HG03139 (cell line): ENCODE results near the gene REST.
A peak's percentile ranks its signal among the peaks of the same experiment; 100 is the strongest.

Experiments used
- ATAC-seq: cut with Tn5 transposase; IDR thresholded peaks from one replicate; pipeline ENCODE4 v1.9.1; 2021; ENCODE audit not compliant: unreplicated experiment

Gene REST

GRCh38 chr4:56976837-56977320, 69.2 kb downstream of the REST start:
- peak; percentile 17 for ATAC-seq

GRCh38 chr4:56977321-56978012, 69.8 kb downstream of the REST start, which contains the start of gene NOA1:
Gene NOA1 (minus strand): TSS chr4:56977606. CDS start chr4:56977585, 21 bp downstream.
- ATAC-seq: peak; percentile 79

GRCh38 chr4:56978750-56979303, 71.1 kb downstream of the REST start, which contains the start of gene POLR2B:
Gene POLR2B (plus strand): TSS chr4:56978896. CDS start chr4:56978986, 90 bp downstream.
- ATAC-seq: peak; percentile 52

- no peak for ATAC-seq
Measured at GRCh38 chr4:56979421-56980072, 71.8 kb downstream of the REST start.

- ATAC-seq: no peak
Measured at GRCh38 chr4:56981795-56982201, 74.1 kb downstream of the REST start.

- no peak for ATAC-seq
Measured at GRCh38 chr4:56986192-56986591, 78.5 kb downstream of the REST start.

GRCh38 chr4:56986952-56987351, 79.3 kb downstream of the REST start:
- no peak for ATAC-seq

- no peak for ATAC-seq
Measured at GRCh38 chr4:56990109-56990905, 82.6 kb downstream of the REST start.

- ATAC-seq: no peak
Measured at GRCh38 chr4:56995525-56995924, 87.8 kb downstream of the REST start.

- no peak for ATAC-seq
Measured at GRCh38 chr4:56999751-57000150, 92.1 kb downstream of the REST start.

- ATAC-seq: no peak
Measured at GRCh38 chr4:57013543-57014120, 105.9 kb downstream of the REST start.
